GM12878 (cell line): Measurements from ENCODE around the gene CEP57. TPM values are rescaled to one million over a fixed set of nuclear protein-coding genes. Genes with fewer than 3 reads are reported as not detected.

Experiments used
- ATAC-seq: fragments of 200-7000 bp; cut with Tn5 transposase; 3 replicates; pipeline ENCODE4 v1.9.1; 2020; ENCODE audit warnings: mild to moderate bottlenecking, moderate library complexity
- BruUV-seq: library from RNA; stranded (reverse); fragments of 400-500 nt; replicated peaks from 2 replicates; lab custom pipeline; 2021; lab: Mats Ljungman, UMichigan
- CTCF ChIA-PET: fragments of 300-600 bp; sonication (Branson Sonifier 250); formaldehyde crosslinking; extraction: SDS; loops from one replicate; lab custom pipeline; 2021; ENCODE audit warnings: inconsistent platforms; lab: Yijun Ruan, JAX
- POLR2A ChIA-PET: fragments of 350-600 bp; formaldehyde crosslinking; extraction: SDS; loops from one replicate; lab custom pipeline; 2021; ENCODE audit warnings: inconsistent platforms; lab: Charles Lee
- RAD21 ChIA-PET: fragments of 300-600 bp; sonication (Branson Sonifier 250); formaldehyde crosslinking; loops from one replicate; lab custom pipeline; 2023; ENCODE audit warnings: antibody characterized with exemption; ENCODE audit not compliant: unreplicated experiment; lab: Charles Lee
- SMC1A ChIA-PET: fragments of 300-600 bp; sonication (Branson Sonifier 250); formaldehyde crosslinking; loops from one replicate; lab custom pipeline; 2023; ENCODE audit not compliant: unreplicated experiment, uncharacterized antibody; lab: Charles Lee
- DNase-seq: peaks from one replicate; pipeline ENCODE4 v3.0.0-alpha.2; 2011; ENCODE audit warnings: low read depth, low spot score
- FAIRE-seq: peaks from 3 replicates; lab custom pipeline; 2011; peaks lifted over from hg19 to GRCh38; lab: Jason Lieb, UNC
- H2AFZ ChIP-seq: 2 replicates; pipeline ENCODE4 v1.6.0; 2011; ENCODE audit warnings: low read depth, low read length, control low read depth; ENCODE audit not compliant: control insufficient read depth
- H3K27ac ChIP-seq: 2 replicates; pipeline ENCODE4 v1.5.1; 2011; ENCODE audit warnings: control low read depth; ENCODE audit not compliant: control insufficient read depth, insufficient read depth
- H3K27me3 ChIP-seq, 2 experiments: replicated peaks in 1 of 2; 2 replicates each; pipeline versions ENCODE4 v1.6.0 to v1.6.1; 2011; ENCODE audit warnings: low read length in 1 of 2; ENCODE audit not compliant: control insufficient read depth in 2 of 2, insufficient read depth in 2 of 2
- H3K36me3 ChIP-seq, 2 experiments: 2 replicates each; pipeline ENCODE4 v1.5.1; 2011; ENCODE audit warnings: low read length in 1 of 2; ENCODE audit not compliant: control insufficient read depth in 2 of 2, insufficient read depth in 2 of 2
- H3K4me1 ChIP-seq: 2 replicates; pipeline ENCODE4 v1.6.1; 2011; ENCODE audit warnings: mild to moderate bottlenecking, low read length, moderate library complexity, mixed read lengths; ENCODE audit not compliant: control insufficient read depth, insufficient read depth
- H3K4me2 ChIP-seq: 2 replicates; pipeline ENCODE4 v1.6.0; 2011; ENCODE audit warnings: control low read depth; ENCODE audit not compliant: control insufficient read depth, insufficient read depth
- H3K4me3 ChIP-seq: fragments of 200-600 bp; sonication (generic); 2 replicates; pipeline ENCODE4 v1.5.1; 2016
- H3K79me2 ChIP-seq: 2 replicates; pipeline ENCODE4 v1.6.0; 2011; ENCODE audit warnings: low read length; ENCODE audit not compliant: control insufficient read depth, insufficient read depth
- H3K9ac ChIP-seq: 2 replicates; pipeline ENCODE4 v1.8.0; 2011; ENCODE audit warnings: low read length, control low read depth, mixed read lengths; ENCODE audit not compliant: control insufficient read depth, insufficient read depth
- H3K9me3 ChIP-seq: replicated peaks from 3 replicates; pipeline ENCODE4 v1.5.1; 2011; ENCODE audit warnings: mild to moderate bottlenecking, low read length; ENCODE audit not compliant: control insufficient read depth, insufficient read depth
- H4K20me1 ChIP-seq: 2 replicates; pipeline ENCODE4 v1.6.0; 2011; ENCODE audit not compliant: control insufficient read depth, insufficient read depth
- SPI1 ChIP-seq: IDR thresholded peaks from 2 replicates; pipeline ENCODE4 v1.6.1; 2011; ENCODE audit warnings: low read depth, mild to moderate bottlenecking, low read length, moderate library complexity, borderline replicate concordance; ENCODE audit not compliant: insufficient read depth
- ZSCAN29 ChIP-seq: fragments of 450-650 bp; IDR thresholded peaks from 2 replicates; pipeline ENCODE4 v1.6.1; 2017; ENCODE audit warnings: mild to moderate bottlenecking, moderate library complexity
- WGBS: methylation state at CpG from one replicate; pipeline ENCODE4 v1.1.6; 2016; ENCODE audit warnings: low lambda C conversion rate; ENCODE audit not compliant: insufficient replicate concordance, insufficient coverage; ENCODE audit errors: missing lambda C conversion rate; 5-methylcytosine and 5-hydroxymethylcytosine counted together
- in situ Hi-C: fragments of 300-500 bp; cut with MboI; formaldehyde crosslinking; loops from 9 replicates; pipeline ENCODE4 v1.14.3; 2018; ENCODE audit warnings: mixed read lengths
- intact Hi-C: fragments of 100-400 bp; cut with micrococcal nuclease; formaldehyde crosslinking; loops from one replicate; pipeline ENCODE4 v1.14.2; 2022; ENCODE audit not compliant: unreplicated experiment
- polyA plus RNA-seq, 11 experiments: library from polyadenylated mRNA; depleted of rRNA in 4 of 11; unstranded in 6 of 11; stranded (reverse) in 5 of 11; fragments of >200 nt; fragmentation: Nextera tagmentation in 4 of 11; fragmentation: Illumina TruSeq in 1 of 11; extraction: Ambion mirVana in 4 of 11; extraction: Trizol in 1 of 11; gene quantifications; 1 replicate in 1 of 11; 2 replicates in 10 of 11; pipeline versions ENCODE4 v1.2.1 to v1.2.3, GENCODE V29; 2011 to 2016; ENCODE audit warnings: inconsistent platforms in 2 of 11, missing spikeins in 2 of 11, low read depth in 1 of 11
- total RNA-seq, 4 experiments: library from RNA; depleted of rRNA in 3 of 4; stranded (reverse); fragments of >200 nt in 3 of 4; fragmentation: Illumina TruSeq in 1 of 4; extraction: Trizol in 1 of 4; gene quantifications; 2 replicates each; pipeline versions ENCODE4 v1.2.1 to v1.2.3, GENCODE V29; 2013 to 2021
- TF ChIP-seq, protein P1 (sequence below): fragments of 450-650 bp; IDR thresholded peaks from 2 replicates; pipeline ENCODE4 v1.6.1; 2018; ENCODE audit warnings: borderline replicate concordance, mild to moderate bottlenecking; ENCODE audit not compliant: partially characterized antibody

Gene CEP57
- total and polyA plus RNA-seq, 10 of the 15 experiments (the other 5 are each of a cell fraction or from before 2014, with no cell fraction given) = 19.4 to 85.4 (median 56.8) TPM

DNA sequence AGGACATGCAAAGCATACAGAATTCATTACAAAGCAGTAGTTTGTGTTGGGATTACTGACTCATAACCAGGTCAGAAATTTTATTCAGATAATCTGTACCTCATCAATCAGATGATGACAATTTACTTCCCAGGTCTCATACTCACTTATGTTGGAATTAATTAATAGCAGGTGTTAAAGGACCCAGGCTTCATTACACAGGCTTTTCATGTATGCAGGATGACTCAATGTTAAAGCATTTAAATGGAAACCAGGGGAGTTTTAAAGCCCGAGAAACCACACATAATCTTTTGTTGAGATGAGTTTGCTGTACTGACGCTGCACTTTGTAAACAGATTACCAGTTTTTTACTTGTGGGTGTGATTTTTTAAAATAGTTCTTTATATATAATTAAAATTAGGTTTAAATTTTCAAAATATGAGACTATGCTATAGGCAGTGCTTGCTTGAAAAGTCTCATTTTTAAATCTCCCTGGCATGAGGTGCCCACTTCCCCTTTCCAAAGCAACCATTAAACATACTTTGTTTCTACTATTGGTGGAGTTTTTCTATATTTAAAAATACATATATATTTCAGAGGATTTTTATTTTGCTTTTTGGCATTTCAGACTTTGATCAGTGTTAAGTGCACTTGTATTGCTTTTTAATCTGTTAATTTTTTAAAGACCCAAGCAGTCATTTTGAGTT, 41.0 kb downstream of the CEP57 start:
- intact Hi-C loops (no loop called here), in situ Hi-C loops (no loop called here)
- Histone ChIP-seq H3K4me2 (no peak overlapping the region), H3K36me3 (peaks cover 0 to 15% of the 10 kb centered on the region in 2 experiments), H3K4me1 (no peaks in the 10 kb centered on the region), H2AFZ (no peak overlapping the region), H3K27me3 (no peaks in the 10 kb centered on the region), H3K9me3 (no peaks in the 10 kb centered on the region), H3K79me2 (no peaks in the 10 kb centered on the region), H3K4me3 (no peak overlapping the region), H3K27ac (no peak overlapping the region), H3K9ac (no peak overlapping the region), H4K20me1 (no peaks in the 10 kb centered on the region)
- WGBS = 5% methylated on average over 2 of the region's 2 CpGs
- TSS peak; percentile 27 for BruUV-seq
- DNase-seq (no peak), FAIRE-seq (no peak), ATAC-seq (peak; percentile 30; the same call in 2 of the 3 replicates)
- ChIA-PET SMC1A (interaction anchor here (1.0 to 1.1 kb wide), 2 partner anchors 30 to 120 kb away, joined by 3 to 5 read pairs; no protein-coding TSS in a partner anchor), CTCF (interaction anchor here (1.0 to 1.3 kb wide), 4 partner anchors 8 to 598 kb away, joined by 3 to 5 read pairs (median 4); partner anchors contain the start of gene MAML2), POLR2A (no interaction called here), RAD21 (no interaction called here)
- no peak for TF ChIP-seq ZSCAN29
- peak; percentile 62; the same call in 1 of the 2 replicates for TF ChIP-seq SPI1
- TF ChIP-seq, protein P1, sequence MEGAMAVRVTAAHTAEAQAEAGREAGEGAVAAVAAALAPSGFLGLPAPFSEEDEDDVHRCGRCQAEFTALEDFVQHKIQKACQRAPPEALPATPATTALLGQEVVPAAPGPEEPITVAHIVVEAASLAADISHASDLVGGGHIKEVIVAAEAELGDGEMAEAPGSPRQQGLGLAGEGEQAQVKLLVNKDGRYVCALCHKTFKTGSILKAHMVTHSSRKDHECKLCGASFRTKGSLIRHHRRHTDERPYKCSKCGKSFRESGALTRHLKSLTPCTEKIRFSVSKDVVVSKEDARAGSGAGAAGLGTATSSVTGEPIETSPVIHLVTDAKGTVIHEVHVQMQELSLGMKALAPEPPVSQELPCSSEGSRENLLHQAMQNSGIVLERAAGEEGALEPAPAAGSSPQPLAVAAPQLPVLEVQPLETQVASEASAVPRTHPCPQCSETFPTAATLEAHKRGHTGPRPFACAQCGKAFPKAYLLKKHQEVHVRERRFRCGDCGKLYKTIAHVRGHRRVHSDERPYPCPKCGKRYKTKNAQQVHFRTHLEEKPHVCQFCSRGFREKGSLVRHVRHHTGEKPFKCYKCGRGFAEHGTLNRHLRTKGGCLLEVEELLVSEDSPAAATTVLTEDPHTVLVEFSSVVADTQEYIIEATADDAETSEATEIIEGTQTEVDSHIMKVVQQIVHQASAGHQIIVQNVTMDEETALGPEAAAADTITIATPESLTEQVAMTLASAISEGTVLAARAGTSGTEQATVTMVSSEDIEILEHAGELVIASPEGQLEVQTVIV = no peak
